Body of pancreas (tissue), 4 donors: ENCODE results near the gene EPS15. TPM values are rescaled to one million over a fixed set of nuclear protein-coding genes. Genes with fewer than 3 reads are reported as not detected.

Experiments used
- ATAC-seq: fragments of 150-250 bp; one replicate; pipeline ENCODE4 v1.9.1; 2016
- DNase-seq, 4 donors: peaks; one replicate each; pipeline ENCODE4 v3.0.0-alpha.2; 2019
- H3K27ac ChIP-seq, 4 donors: fragments of 200-600 bp; sonication (generic); 1 replicate in 3 of 4; 2 replicates in 1 of 4; pipeline versions ENCODE4 v1.5.1 to v1.6.1; 2016 to 2019; ENCODE audit warnings: mild to moderate bottlenecking in 1 of 4, mixed read lengths in 1 of 4, moderate library complexity in 1 of 4
- H3K27me3 ChIP-seq, 2 donors: fragments of 200-600 bp; sonication (generic); one replicate each; pipeline ENCODE4 v1.6.0; 2016; ENCODE audit warnings: mild to moderate bottlenecking in 1 of 2
- H3K36me3 ChIP-seq, 2 donors: fragments of 200-600 bp; sonication (generic); replicated peaks in 1 of 2; 2 replicates each; pipeline ENCODE4 v1.5.1; 2016; ENCODE audit warnings: low read depth in 2 of 2; ENCODE audit not compliant: insufficient read depth in 1 of 2
- H3K4me1 ChIP-seq: fragments of 200-600 bp; sonication (generic); one replicate; pipeline ENCODE4 v1.6.0; 2016
- H3K4me3 ChIP-seq, 2 donors: fragments of 200-600 bp; sonication (generic); 1 replicate in 1 of 2; 2 replicates in 1 of 2; pipeline ENCODE4 v1.5.1; 2016 to 2019
- H3K9me3 ChIP-seq, 3 donors: fragments of 200-600 bp; sonication (generic); 1 replicate in 2 of 3; 2 replicates in 1 of 3; pipeline ENCODE4 v1.5.1; 2016
- CTCF ChIP-seq, 7 experiments: fragments of 450-650 bp in 4 of 7; fragments of 200-600 bp in 3 of 7; sonication (generic) in 3 of 7; IDR thresholded peaks; one replicate each; pipeline ENCODE4 v1.5.1; 2016 to 2019; ENCODE audit warnings: antibody characterized with exemption in 7 of 7
- POLR2A ChIP-seq, 3 donors: fragments of 450-650 bp; IDR thresholded peaks; one replicate each; pipeline ENCODE4 v1.6.1; 2016; ENCODE audit warnings: antibody characterized with exemption in 3 of 3, mild to moderate bottlenecking in 2 of 3
- WGBS, 2 donors: methylation state at CpG; one replicate each; pipeline ENCODE4 v1.1.5; 2017; 5-methylcytosine and 5-hydroxymethylcytosine counted together
- intact Hi-C: fragments of 100-400 bp; cut with DNase I; formaldehyde crosslinking; loops from one replicate; pipeline ENCODE4 v1.15.1; 2023
- total RNA-seq, 2 donors: library from RNA; depleted of rRNA; stranded (reverse); fragments of >200 nt; gene quantifications; one replicate each; pipeline ENCODE4 v1.1.0, GENCODE V29; 2016

Gene EPS15
- total RNA-seq, 2 donors from 2014 or later = 37.4 to 46.8 TPM

- WGBS, 2 donors = 63 to 78% methylated on average over 1 of the region's 1 CpG
- TF ChIP-seq CTCF (IDR thresholded peaks at IDR 0.05) (no peak), POLR2A (IDR thresholded peaks at IDR 0.05) (no peak)
- ATAC-seq (no peak), DNase-seq (no peak)
- no peak overlapping the region for H3K4me3 ChIP-seq
- H3K36me3 ChIP-seq = peaks cover 0 to 8% of the 10 kb centered on the region in 2 donors
- H3K27ac ChIP-seq = no peak overlapping the region
- intact Hi-C loops = no loop called here
- peaks cover 6% of the 10 kb centered on the region for H3K4me1 ChIP-seq
- H3K9me3 ChIP-seq = no peaks in the 10 kb centered on the region
- H3K27me3 ChIP-seq = no peaks in the 10 kb centered on the region
Observed at GRCh38 chr1:51355382-51355781, 163.7 kb downstream of the EPS15 start.

- TF ChIP-seq POLR2A (IDR thresholded peaks at IDR 0.05) (no peak), CTCF (IDR thresholded peaks at IDR 0.05) (no peak)
- ATAC-seq = no peak
- intact Hi-C loops = no loop called here
- H3K36me3 ChIP-seq = peaks cover 0 to 7% of the 10 kb centered on the region in 2 donors
- H3K27me3 ChIP-seq = no peaks in the 10 kb centered on the region
- WGBS, 2 donors = 82 to 87% methylated on average over 3 of the region's 3 CpGs
- H3K9me3 ChIP-seq = no peaks in the 10 kb centered on the region
- H3K4me1 ChIP-seq = peaks cover 6% of the 10 kb centered on the region
- H3K27ac ChIP-seq = no peak overlapping the region
- no peak for DNase-seq
- H3K4me3 ChIP-seq = no peak overlapping the region
Observed at GRCh38 chr1:51354416-51354815, 164.7 kb downstream of the EPS15 start.

GRCh38 chr1:51351907-51352306, 167.2 kb downstream of the EPS15 start:
- peak; percentile 24 for ATAC-seq
- Histone ChIP-seq H3K27me3 (no peaks in the 10 kb centered on the region), H3K4me3 (no peak overlapping the region), H3K36me3 (peaks cover 0 to 4% of the 10 kb centered on the region in 2 donors), H3K27ac (no peak overlapping the region), H3K4me1 (peaks cover 6% of the 10 kb centered on the region), H3K9me3 (no peaks in the 10 kb centered on the region)
- WGBS, 2 donors = 43 to 88% methylated on average over 1 of the region's 1 CpG
- intact Hi-C loops = no loop called here
- TF ChIP-seq POLR2A (IDR thresholded peaks at IDR 0.05) (no peak), CTCF (IDR thresholded peaks at IDR 0.05) (no peak)
- DNase-seq = no peak

GRCh38 chr1:51349862-51350261, 169.2 kb downstream of the EPS15 start:
- Histone ChIP-seq H3K27ac (no peak overlapping the region), H3K4me1 (peaks cover 15% of the 10 kb centered on the region), H3K27me3 (no peaks in the 10 kb centered on the region), H3K36me3 (no peaks in the 10 kb centered on the region), H3K9me3 (no peaks in the 10 kb centered on the region), H3K4me3 (no peak overlapping the region)
- WGBS, 2 donors = 95 to 97% methylated on average over 3 of the region's 3 CpGs
- TF ChIP-seq POLR2A (IDR thresholded peaks at IDR 0.05) = no peak
- TF ChIP-seq CTCF (IDR thresholded peaks at IDR 0.05) = no peak
- DNase-seq = no peak
- ATAC-seq = no peak
- intact Hi-C loops = no loop called here

- H3K4me1 ChIP-seq = peaks cover 15% of the 10 kb centered on the region
- no peaks in the 10 kb centered on the region for H3K9me3 ChIP-seq
- H3K4me3 ChIP-seq = no peak overlapping the region
- DNase-seq (no peak), ATAC-seq (no peak)
- H3K27me3 ChIP-seq = no peaks in the 10 kb centered on the region
- intact Hi-C loops = no loop called here
- no peak for TF ChIP-seq POLR2A (IDR thresholded peaks at IDR 0.05)
- no peak for TF ChIP-seq CTCF (IDR thresholded peaks at IDR 0.05)
- H3K27ac ChIP-seq = no peak overlapping the region
- H3K36me3 ChIP-seq = no peaks in the 10 kb centered on the region
Observed at GRCh38 chr1:51348147-51348527, 170.9 kb downstream of the EPS15 start.
